HG03469 (cell line): ENCODE measurements around the gene LUC7L3.

Experiments used
- ATAC-seq: cut with Tn5 transposase; IDR thresholded peaks from one replicate; pipeline ENCODE4 v1.9.1; 2021; ENCODE audit warnings: mild to moderate bottlenecking, moderate library complexity, moderate number of reproducible peaks; ENCODE audit not compliant: unreplicated experiment

LUC7L3 gene

GRCh38 chr17:50749245-50749644 lies 29.8 kb downstream of the LUC7L3 start:
- no peak for ATAC-seq

GRCh38 chr17:50754521-50754920 lies 35.1 kb downstream of the LUC7L3 start:
- no peak for ATAC-seq

GRCh38 chr17:50758524-50758923 lies 39.1 kb downstream of the LUC7L3 start:
- ATAC-seq, result no peak

GRCh38 chr17:50758989-50759544 lies 39.7 kb downstream of the LUC7L3 start:
- ATAC-seq, result no peak

- no peak for ATAC-seq
Measured at GRCh38 chr17:50762177-50762576, 42.8 kb downstream of the LUC7L3 start.

GRCh38 chr17:50763716-50764475 lies 44.5 kb downstream of the LUC7L3 start:
- ATAC-seq, result no peak

- no peak for ATAC-seq
Measured at GRCh38 chr17:50764734-50765149, 45.3 kb downstream of the LUC7L3 start.

- no peak for ATAC-seq
Measured at GRCh38 chr17:50765454-50766221, 46.2 kb downstream of the LUC7L3 start.

GRCh38 chr17:50766222-50767023 lies 47.0 kb downstream of the LUC7L3 start:
- ATAC-seq, result no peak

GRCh38 chr17:50767030-50767429 lies 47.6 kb downstream of the LUC7L3 start:
- no peak for ATAC-seq

GRCh38 chr17:50767446-50767845 lies 48.0 kb downstream of the LUC7L3 start, which contains the start of gene ANKRD40CL:
Gene ANKRD40CL (minus strand): TSS chr17:50767518. CDS start chr17:50766913, 605 bp downstream.
- ATAC-seq, result no peak

GRCh38 chr17:50768346-50768761 lies 49.0 kb downstream of the LUC7L3 start:
- ATAC-seq, result no peak

GRCh38 chr17:50769884-50770283 lies 50.5 kb downstream of the LUC7L3 start:
- no peak for ATAC-seq

- ATAC-seq, result no peak
Measured at GRCh38 chr17:50770346-50770745, 50.9 kb downstream of the LUC7L3 start.

- peak; percentile 88 for ATAC-seq
Measured at GRCh38 chr17:50771991-50772785, 52.8 kb downstream of the LUC7L3 start.

- no peak for ATAC-seq
Measured at GRCh38 chr17:50774225-50774803, 54.9 kb downstream of the LUC7L3 start.

- ATAC-seq, result no peak
Measured at GRCh38 chr17:50775926-50776325, 56.5 kb downstream of the LUC7L3 start.

- no peak for ATAC-seq
Measured at GRCh38 chr17:50778471-50778870, 59.1 kb downstream of the LUC7L3 start.

GRCh38 chr17:50778988-50779387 lies 59.6 kb downstream of the LUC7L3 start:
- no peak for ATAC-seq
